Posterior vena cava (tissue), 2 donors: ENCODE results near the gene F2RL1. TPM values are rescaled to one million over a fixed set of nuclear protein-coding genes. Genes with fewer than 3 reads are reported as not detected.
"Not testable (repeated sequence)": the region's sequence is repeated elsewhere in the genome, so short reads cannot be mapped to it uniquely, and the experiment has no call there.

Experiments
- DNase-seq: peaks from one replicate; pipeline ENCODE4 v3.0.0-alpha.2; 2020; ENCODE audit warnings: low spot score
- intact Hi-C, 2 donors: fragments of 100-400 bp; cut with DNase I; formaldehyde crosslinking; loops; one replicate each; pipeline versions ENCODE4 v1.14.1 to v1.14.2; 2022 to 2023
- total RNA-seq, 2 donors: library from RNA; stranded (reverse); fragmentation: NEBNext Ultra II Directional; extraction: Animal tissue kit (Norgen Biotek cat#: 25700); gene quantifications; one replicate each; pipeline ENCODE4 v1.2.1, GENCODE V29; 2021
- donor health status: DM: yes; HTN: yes; CAD: no.
- donor health status: DM: yes; HTN: yes; CAD: no.

The F2RL1 gene
- total RNA-seq, 2 donors from 2014 or later = 1.1 to 1.4 TPM

- no peak for DNase-seq
- intact Hi-C loops = no loop called here
Measured at GRCh38 chr5:76801803-76802195, 17.0 kb upstream of the F2RL1 start.

DNA sequence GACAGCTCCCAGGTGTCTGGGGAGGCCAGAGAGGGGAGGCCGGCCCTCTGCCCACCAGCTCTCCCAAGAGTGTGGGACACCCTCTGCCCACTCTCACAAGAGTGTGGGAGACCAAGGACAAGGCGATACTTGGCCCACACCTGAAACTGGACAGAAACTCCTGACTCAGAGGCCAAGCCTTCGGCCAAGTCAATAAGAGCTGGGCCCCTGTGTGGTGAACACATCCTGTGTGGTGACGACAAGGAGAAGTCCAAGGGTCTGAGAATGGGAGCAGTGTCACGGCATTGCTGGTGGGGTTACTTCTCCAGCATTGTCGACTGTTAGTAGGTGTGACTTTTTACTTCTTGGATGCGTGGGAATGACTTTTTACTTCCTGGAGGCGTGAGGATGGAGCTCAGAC lies 14.6 kb upstream of the F2RL1 start:
- intact Hi-C loops = no loop called here
- DNase-seq = no peak

DNA sequence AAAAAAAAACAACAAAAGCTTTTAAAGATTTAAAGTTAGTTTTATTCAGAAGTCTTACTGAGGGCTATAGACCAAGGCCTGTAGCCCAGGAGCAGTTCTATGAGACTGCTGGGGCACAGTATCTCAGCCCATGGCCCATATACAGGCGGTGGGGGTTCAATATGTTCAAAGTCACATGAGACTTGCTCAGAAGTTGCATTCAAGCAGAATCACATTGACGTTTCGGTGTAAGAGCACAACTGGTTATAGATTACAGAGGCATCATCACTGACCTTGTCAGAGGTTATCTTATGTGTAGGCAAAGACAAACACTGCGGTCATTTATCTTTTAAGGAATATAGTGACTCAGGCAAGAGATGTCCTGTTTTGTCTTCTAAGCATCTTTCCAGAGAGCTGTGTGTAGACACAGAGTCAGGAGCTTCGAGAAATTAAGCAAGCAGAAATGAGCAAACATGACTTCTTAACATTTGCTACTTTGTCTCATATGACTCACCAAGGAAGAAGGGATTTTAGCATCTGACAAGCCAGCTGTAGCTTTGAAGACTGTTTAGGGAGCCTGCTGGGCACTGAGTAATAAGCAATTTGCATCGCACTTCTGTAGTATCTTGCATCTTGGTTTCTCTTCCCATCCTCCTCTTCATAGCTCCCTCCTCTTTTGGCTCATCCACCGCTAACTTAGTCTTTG lies 12.9 kb upstream of the F2RL1 start:
- DNase-seq = no peak
- intact Hi-C loops = no loop called here

DNA sequence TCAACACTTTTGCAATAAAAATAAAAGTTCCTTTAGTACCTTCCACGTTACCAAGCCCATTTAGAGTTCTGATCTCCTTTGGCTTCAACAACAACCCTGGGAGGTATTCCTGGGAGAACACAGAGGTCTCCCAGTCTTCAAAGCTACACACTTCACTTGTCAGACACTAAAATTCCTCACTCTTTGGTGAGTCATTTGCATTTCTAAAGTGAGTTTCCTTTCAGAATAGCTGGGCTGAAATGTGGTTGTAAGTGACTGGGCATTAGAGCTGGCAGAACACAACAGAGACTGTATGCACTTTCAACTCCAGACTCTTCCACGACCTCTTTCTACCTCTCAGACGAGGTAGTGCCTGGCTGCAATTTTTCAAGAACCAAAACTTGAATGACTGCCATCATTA lies 11.5 kb upstream of the F2RL1 start:
- DNase-seq = no peak
- intact Hi-C loops = no loop called here

DNA sequence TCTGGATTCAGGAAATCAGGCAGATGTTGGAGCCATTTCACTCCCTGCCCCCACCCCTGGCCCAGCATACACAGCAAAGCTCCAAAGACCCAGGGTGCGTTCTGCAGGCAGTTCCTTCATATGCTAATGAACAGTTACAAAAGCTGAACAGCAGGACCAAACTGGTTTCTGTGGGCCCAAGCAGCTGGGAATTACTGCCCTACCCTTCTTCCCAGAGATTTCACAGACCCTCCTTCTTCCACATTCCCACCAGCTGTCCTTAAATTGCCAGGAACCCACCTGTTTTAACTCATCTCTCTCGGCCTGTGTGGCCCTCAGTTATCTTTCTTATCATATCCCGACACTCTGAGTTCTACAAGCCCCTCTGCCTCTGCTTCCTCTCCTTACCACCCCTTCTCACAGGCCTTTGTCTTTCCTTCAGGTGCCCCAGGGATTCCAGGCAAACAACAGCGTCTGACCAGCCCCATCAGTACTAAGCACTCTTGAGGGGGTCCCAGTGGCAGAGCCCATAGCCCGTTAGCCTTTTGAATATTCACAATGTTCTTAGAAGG lies 10.6 kb upstream of the F2RL1 start:
- intact Hi-C loops = no loop called here
- no peak for DNase-seq

DNA sequence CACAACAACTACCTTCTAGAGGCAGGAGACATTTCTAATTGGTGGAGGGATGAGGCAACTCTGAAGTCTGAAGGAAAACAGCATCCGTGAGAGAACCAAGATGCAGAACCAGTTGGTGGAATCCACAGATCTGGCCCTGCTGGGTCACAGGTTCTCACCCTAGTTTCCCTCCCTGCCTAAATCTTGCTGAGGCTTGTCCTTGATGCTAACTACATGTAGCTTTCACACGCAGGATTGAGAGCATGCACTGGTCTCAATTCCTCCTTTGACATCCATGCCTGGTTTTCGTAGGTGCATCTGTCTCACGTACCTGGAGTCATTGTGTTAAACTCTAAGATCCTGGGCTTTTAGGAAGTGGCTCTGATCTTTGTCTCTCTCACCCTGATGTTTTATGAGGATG lies 9.7 kb upstream of the F2RL1 start:
- intact Hi-C loops = no loop called here
- DNase-seq = no peak

DNA sequence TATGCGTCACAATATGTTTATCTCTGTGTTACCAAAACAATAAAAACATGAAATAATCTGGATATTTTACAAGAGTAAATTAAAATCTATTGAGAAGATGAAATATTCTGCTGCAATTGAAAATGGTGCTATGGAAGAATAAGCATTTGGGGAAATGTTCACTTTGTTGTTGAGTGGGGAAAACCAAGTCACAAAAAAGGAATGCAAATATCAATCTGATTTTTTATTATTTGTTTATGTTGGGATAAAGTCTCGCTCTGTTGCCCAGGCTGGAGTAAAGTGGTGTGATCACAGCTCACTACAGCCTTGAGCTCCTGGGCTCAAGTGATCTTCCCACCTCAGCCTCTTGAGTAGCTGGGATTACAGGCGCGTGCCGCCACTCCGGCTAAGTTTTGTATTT lies 8.6 kb upstream of the F2RL1 start:
- DNase-seq = no peak
- intact Hi-C loops = no loop called here

DNA sequence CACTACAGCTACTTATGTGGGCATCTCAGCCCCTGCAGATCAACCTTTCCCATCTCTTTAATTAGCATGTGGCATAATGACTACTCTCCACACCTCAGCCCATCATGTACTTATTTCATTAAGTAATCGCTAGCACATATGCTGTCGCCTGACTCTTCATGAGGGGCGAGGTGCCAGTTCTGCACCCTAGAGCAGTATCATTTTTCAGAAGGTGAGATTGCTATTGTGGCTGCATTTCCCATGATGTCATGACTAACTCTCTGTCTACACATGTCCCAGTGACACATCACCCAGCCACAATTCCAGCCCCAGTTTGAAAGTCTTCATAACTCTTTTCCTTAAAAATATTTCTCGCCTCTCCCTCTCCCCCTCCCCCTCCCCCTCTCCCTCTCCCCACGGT lies 7.6 kb upstream of the F2RL1 start:
- no peak for DNase-seq
- intact Hi-C loops = no loop called here

- DNase-seq, intact Hi-C loops: not testable (repeated sequence)
Measured at GRCh38 chr5:76812209-76812608, 6.6 kb upstream of the F2RL1 start.

DNA sequence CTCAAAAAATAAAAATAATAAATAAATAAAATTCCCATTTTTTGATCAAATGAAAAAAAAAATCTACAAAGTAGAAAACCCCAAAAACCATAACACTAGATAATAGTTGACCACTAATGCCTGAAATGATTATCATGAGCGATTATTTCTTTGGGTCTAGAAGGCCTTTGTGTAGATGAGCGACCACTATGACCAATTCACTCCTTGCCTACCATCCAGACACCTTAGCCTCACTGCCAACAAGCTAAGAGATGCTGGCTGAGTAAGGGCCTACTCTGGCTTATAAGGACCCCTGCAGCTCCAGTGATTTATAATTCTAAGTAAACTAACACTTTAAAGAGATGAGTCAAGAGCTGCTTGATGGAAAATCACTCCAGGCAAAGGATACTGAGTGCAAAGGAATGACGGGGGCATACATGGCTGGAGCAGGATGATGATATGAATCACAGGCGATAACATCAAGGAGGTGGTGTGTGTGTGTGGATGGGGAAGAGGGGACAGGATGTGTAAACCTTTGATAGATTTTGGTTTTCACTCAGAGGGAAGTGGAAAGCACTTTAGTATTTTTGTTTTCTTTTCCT lies 4.8 kb upstream of the F2RL1 start:
- intact Hi-C loops = no loop called here
- no peak for DNase-seq

DNA sequence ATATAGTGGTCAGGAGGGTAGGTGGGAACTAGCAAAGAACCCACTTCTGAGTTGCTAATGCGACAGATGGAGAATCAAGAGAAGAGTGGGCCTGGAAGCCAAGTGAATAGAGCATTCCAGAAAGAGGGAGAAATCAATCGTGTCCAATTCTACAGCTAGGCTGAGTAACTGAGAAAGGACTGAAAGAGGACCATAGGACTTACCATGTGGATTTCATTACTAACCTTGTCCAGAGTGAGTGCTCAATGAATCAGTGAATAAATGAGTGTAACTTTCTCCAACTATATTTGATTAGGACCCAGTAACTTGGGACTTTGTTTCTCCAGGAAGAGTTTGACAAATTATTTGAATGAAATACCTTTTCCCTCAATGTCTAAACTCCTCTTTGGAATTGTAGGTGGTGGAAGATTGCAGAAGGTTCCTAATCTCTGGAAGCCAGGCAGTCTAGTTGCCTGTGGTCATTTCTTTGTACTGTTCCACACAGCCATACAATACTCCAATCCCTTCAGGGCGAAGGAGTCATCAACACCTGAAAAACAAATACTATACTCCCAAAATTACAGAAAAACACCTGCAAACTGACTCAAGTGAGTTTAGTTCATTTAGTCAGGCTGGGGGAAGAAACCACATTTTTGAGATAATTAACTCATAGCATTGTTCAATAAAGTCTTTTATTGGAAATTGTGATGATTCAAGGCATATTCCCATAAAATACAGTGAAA lies 2.6 kb upstream of the F2RL1 start:
- no peak for DNase-seq
- intact Hi-C loops = no loop called here

GRCh38 chr5:76819851-76820525 lies 1.2 kb downstream of the F2RL1 start:
- intact Hi-C loops = no loop called here
- no peak for DNase-seq

GRCh38 chr5:76820526-76820890 lies 1.7 kb downstream of the F2RL1 start:
- intact Hi-C loops = no loop called here
- DNase-seq = no peak

DNA sequence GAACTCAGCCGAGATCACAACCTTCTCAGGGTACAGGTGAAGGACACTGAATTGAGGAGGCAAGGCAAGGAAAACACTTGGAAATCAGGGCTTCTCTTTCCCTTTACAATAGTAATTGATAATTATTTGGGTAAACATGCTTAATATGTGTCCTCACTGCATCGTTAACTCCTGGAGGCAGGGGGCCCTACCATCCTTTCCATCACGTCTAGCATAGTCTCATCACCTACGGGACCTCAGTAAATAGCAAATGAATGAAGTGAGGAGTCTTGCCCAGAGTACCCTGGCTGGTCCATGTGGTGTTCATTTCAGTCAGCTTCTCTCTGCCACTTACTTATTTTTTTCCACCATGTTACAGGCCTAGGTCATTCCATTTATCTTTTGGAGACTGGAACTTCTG lies 2.3 kb downstream of the F2RL1 start:
- no peak for DNase-seq
- intact Hi-C loops = no loop called here

DNA sequence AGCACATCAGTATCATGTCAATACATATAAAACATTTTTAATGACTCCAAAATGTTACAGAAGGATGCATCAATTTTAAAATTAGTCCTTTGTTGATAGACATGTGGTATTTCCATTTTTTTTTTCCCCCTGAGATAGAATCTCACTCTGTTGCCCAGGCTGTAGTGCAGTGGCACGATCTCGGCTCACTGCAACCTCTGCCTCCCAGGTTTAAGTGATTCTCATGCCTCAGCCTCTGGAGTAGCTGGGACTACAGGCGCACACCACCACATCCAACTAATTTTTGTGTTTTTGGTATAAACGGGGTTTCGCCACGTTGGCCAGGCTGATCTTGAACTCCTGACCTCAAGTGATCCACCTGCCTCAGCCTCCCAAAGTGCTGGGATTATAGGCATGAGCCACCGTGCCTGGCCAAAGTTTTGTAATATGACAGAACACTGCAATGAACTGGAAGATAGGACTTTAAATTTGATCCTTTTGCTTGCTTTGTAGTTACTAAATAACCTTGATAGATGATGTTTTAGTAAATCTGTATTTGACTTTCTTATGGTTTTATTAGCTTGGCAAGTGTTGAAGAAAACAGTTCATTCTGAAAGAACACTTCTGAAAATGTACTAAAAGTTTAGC lies 3.4 kb downstream of the F2RL1 start:
- DNase-seq, intact Hi-C loops: not testable (repeated sequence)

GRCh38 chr5:76826416-76826815 lies 7.6 kb downstream of the F2RL1 start:
- intact Hi-C loops, DNase-seq: not testable (repeated sequence)

GRCh38 chr5:76831110-76831452 lies 12.3 kb downstream of the F2RL1 start:
- intact Hi-C loops = no loop called here

GRCh38 chr5:76836181-76836580 lies 17.4 kb downstream of the F2RL1 start:
- DNase-seq = no peak
- intact Hi-C loops = no loop called here

More at GRCh38 chr5:76831110-76831452, 12.3 kb downstream of the F2RL1 start:
- no peak for DNase-seq

DNA sequence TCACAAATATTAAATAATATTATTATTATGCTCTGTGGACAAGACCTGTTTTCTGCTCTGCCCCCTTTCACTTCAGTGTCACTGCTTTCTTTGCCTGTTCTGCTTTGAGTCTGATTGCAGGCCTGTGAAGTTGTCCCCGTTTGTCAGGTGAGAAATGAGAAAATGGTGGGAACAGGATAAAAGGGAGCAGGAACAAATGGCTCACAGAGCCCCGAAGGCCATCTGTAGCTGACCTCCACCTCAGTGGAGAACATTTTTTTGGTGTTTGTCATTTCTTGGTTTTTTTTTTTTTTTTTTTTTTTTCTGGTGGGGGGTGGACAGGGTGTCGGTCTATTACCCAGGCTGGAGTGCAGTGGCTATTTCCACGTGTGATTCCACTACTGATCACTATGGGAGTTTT lies 17.8 kb downstream of the F2RL1 start:
- intact Hi-C loops = no loop called here
- no peak for DNase-seq
